Right atrium auricular region (tissue), 2 donors: ENCODE measurements around the gene SEMG2. TPM values are rescaled to one million over a fixed set of nuclear protein-coding genes. Genes with fewer than 3 reads are reported as not detected.

Source experiments
- DNase-seq: peaks from one replicate; pipeline ENCODE4 v3.0.0-alpha.2; 2019; ENCODE audit warnings: low spot score
- H3K27ac ChIP-seq, 2 donors: fragments of 200-600 bp; sonication (generic); 1 replicate in 1 of 2; 2 replicates in 1 of 2; pipeline ENCODE4 v1.5.1; 2016 to 2019
- H3K27me3 ChIP-seq, 2 donors: fragments of 200-600 bp; sonication (generic); one replicate each; pipeline versions ENCODE4 v1.5.1 to v1.6.0; 2017 to 2019
- H3K36me3 ChIP-seq: fragments of 200-600 bp; sonication (generic); one replicate; pipeline ENCODE4 v1.5.1; 2016
- H3K4me1 ChIP-seq, 2 donors: fragments of 200-600 bp; sonication (generic); one replicate each; pipeline versions ENCODE4 v1.5.1 to v1.6.0; 2017 to 2019
- H3K4me3 ChIP-seq, 2 donors: fragments of 200-600 bp; sonication (generic); 1 replicate in 1 of 2; 2 replicates in 1 of 2; pipeline ENCODE4 v1.5.1; 2017 to 2019; ENCODE audit warnings: mild to moderate bottlenecking in 1 of 2, moderate library complexity in 1 of 2
- H3K9me3 ChIP-seq, 2 donors: fragments of 200-600 bp; sonication (generic); one replicate each; pipeline ENCODE4 v1.5.1; 2019
- total RNA-seq, 2 donors: library from RNA; depleted of rRNA; stranded (reverse); fragments of >200 nt; gene quantifications; one replicate each; pipeline ENCODE4 v1.1.0, GENCODE V29; 2016
- TF ChIP-seq, protein P1 (sequence below), 2 donors: fragments of 200-600 bp; sonication (generic); IDR thresholded peaks; one replicate each; pipeline ENCODE4 v1.5.1; 2019; ENCODE audit warnings: antibody characterized with exemption in 2 of 2

SEMG2 gene
- total RNA-seq, 2 donors from 2014 or later, result not detected

- Histone ChIP-seq H3K4me3 (no peak overlapping the region), H3K36me3 (no peaks in the 10 kb centered on the region), H3K27me3 (no peaks in the 10 kb centered on the region), H3K9me3 (no peaks in the 10 kb centered on the region), H3K4me1 (no peaks in the 10 kb centered on the region), H3K27ac (no peak overlapping the region)
- no peak for DNase-seq
- TF ChIP-seq, protein P1, sequence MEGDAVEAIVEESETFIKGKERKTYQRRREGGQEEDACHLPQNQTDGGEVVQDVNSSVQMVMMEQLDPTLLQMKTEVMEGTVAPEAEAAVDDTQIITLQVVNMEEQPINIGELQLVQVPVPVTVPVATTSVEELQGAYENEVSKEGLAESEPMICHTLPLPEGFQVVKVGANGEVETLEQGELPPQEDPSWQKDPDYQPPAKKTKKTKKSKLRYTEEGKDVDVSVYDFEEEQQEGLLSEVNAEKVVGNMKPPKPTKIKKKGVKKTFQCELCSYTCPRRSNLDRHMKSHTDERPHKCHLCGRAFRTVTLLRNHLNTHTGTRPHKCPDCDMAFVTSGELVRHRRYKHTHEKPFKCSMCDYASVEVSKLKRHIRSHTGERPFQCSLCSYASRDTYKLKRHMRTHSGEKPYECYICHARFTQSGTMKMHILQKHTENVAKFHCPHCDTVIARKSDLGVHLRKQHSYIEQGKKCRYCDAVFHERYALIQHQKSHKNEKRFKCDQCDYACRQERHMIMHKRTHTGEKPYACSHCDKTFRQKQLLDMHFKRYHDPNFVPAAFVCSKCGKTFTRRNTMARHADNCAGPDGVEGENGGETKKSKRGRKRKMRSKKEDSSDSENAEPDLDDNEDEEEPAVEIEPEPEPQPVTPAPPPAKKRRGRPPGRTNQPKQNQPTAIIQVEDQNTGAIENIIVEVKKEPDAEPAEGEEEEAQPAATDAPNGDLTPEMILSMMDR (IDR thresholded peaks at IDR 0.05), result no peak
These were observed 27.8 kb upstream of the SEMG2 start for GRCh38 chr20:45193331-45193730.

- no peak within 1 kb of the TSS for H3K4me3 ChIP-seq
- H3K27ac ChIP-seq, result no peak within 1 kb of the TSS
- H3K36me3 ChIP-seq, result no peaks in the 10 kb centered on the region
- no peaks in the 10 kb centered on the region for H3K4me1 ChIP-seq
- peaks cover 0 to 5% of the 10 kb centered on the region in 2 donors for H3K9me3 ChIP-seq
- no peak for DNase-seq
- no peaks in the 10 kb centered on the region for H3K27me3 ChIP-seq
- TF ChIP-seq, protein P1 (IDR thresholded peaks at IDR 0.05), result no peak
These were observed 14.4 kb upstream of the SEMG2 start, which contains the start of gene SEMG1 for GRCh38 chr20:45206725-45207124. Gene SEMG1 (plus strand): TSS chr20:45207033. CDS start chr20:45207054, 21 bp downstream.

- TF ChIP-seq, protein P1 (IDR thresholded peaks at IDR 0.05), result no peak
These were observed 11.2 kb upstream of the SEMG2 start for GRCh38 chr20:45209924-45210323.

DNA sequence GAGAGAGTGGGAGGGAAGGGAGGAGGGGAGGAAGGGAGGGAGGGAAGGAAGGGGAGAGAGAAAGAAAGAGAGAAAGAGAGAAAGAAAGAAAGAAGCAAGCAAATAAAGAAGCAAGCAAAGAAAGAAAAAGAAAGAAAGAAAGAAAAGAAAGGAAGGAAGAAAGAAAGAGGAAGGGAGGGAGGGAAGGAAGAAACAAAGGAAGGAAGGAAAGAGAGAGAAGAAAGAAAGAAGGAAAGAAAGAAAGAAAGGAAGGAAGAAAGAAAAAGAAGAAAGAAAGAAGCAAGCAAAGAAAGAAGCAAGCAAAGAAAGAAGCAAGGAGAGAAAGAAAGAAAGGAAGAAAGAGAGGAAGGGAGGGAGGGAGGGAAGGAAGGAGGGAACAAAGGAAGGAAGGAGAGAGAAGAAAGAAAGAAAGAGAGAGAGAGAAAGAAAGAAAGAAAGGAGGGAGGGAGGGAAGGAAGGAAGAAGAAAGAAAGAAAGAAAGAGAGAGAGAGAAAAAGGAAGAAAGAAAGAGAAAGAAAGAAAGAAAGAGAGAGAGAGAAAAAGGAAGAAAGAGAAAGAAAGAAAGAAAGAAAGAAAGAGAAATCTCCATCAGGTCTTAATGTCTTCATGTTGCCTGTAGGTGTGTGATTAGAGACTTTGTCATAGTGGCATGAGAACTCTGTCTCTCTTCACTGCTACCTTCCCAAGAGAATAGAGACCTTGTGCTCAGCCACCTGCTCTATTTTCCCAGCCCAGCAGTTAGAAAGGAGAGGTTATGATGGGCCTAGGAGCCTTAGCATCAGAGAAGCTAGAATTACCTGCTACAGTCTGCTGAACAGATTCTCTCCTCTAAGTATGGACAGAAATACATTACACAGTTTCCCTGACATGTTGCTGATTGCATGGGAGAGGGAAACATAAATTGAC is 9.4 kb upstream of the SEMG2 start:
- Histone ChIP-seq H3K9me3 (no peaks in the 10 kb centered on the region), H3K27me3 (no peaks in the 10 kb centered on the region), H3K4me1 (no peaks in the 10 kb centered on the region), H3K27ac (no peak overlapping the region), H3K4me3 (no peak overlapping the region), H3K36me3 (no peaks in the 10 kb centered on the region)
- TF ChIP-seq, protein P1 (IDR thresholded peaks at IDR 0.05), result no peak
- DNase-seq, result no peak

More at GRCh38 chr20:45209924-45210323, 11.2 kb upstream of the SEMG2 start:
- Histone ChIP-seq H3K27me3 (no peaks in the 10 kb centered on the region), H3K4me3 (no peak overlapping the region), H3K27ac (no peak overlapping the region), H3K9me3 (no peaks in the 10 kb centered on the region), H3K36me3 (no peaks in the 10 kb centered on the region), H3K4me1 (no peaks in the 10 kb centered on the region)
- DNase-seq, result no peak

GRCh38 chr20:45212836-45213235 is 8.3 kb upstream of the SEMG2 start:
- Histone ChIP-seq H3K4me1 (no peaks in the 10 kb centered on the region), H3K36me3 (no peaks in the 10 kb centered on the region), H3K9me3 (no peaks in the 10 kb centered on the region), H3K4me3 (no peak overlapping the region), H3K27me3 (no peaks in the 10 kb centered on the region), H3K27ac (no peak overlapping the region)
- TF ChIP-seq, protein P1 (IDR thresholded peaks at IDR 0.05), result no peak
- no peak for DNase-seq
